Gastrocnemius medialis (tissue), 4 donors: ENCODE results near the gene CD22.

Experiments used
- CTCF ChIP-seq, 5 experiments: fragments of 450-650 bp in 3 of 5; fragments of 200-600 bp in 2 of 5; sonication (generic) in 2 of 5; IDR thresholded peaks in 4 of 5; conservative IDR thresholded peaks in 1 of 5; 1 replicate in 4 of 5; 2 replicates in 1 of 5; pipeline ENCODE4 v1.5.1; 2016 to 2019; ENCODE audit warnings: antibody characterized with exemption in 5 of 5, mild to moderate bottlenecking in 3 of 5, moderate library complexity in 3 of 5
- POLR2A ChIP-seq, 2 donors: fragments of 450-650 bp; IDR thresholded peaks; one replicate each; pipeline ENCODE4 v1.6.1; 2017; ENCODE audit warnings: antibody characterized with exemption in 2 of 2, mild to moderate bottlenecking in 2 of 2, moderate library complexity in 2 of 2

GRCh38 chr19:35287713-35288112 lies 41.3 kb upstream of the CD22 start:
- TF ChIP-seq POLR2A (IDR thresholded peaks at IDR 0.05) (no peak), CTCF (IDR thresholded peaks at IDR 0.05 in 4 of 5, conservative IDR thresholded peaks at IDR 0.05 in 1 of 5) (no peak)
